CD4-positive, alpha-beta T cell treated with Interleukin-6 at 100 ng/mL for 8 hours (primary cell): ENCODE results near the gene SLC13A4.
"Not testable (repeated sequence)": the region's sequence is repeated elsewhere in the genome, so short reads cannot be mapped to it uniquely, and the experiment has no call there.

ENCODE experiments used
- DNase-seq: peaks from one replicate; pipeline ENCODE4 v3.0.0-alpha.2; 2020; ENCODE audit warnings: mixed read lengths, low spot score

Gene SLC13A4

DNA sequence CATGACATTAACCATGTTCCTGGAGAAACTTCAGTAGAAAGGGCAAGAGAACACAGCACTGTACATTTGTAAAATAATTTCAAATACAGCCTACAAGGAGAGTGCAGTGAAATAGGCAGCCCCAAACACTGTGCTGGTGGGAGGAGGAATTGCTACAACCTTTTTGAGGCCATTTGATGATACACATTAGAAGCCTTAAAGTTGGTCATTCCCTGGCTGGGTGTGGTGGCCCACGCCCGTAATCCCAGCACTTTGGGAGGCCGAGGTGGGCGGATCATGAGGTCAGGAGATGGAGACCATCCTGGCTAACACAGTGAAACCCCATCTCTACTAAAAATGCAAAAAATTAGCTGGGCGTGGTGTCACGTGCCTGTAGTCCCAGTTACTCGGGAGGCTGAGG is 35.4 kb downstream of the SLC13A4 start:
- DNase-seq, result not testable (repeated sequence)

DNA sequence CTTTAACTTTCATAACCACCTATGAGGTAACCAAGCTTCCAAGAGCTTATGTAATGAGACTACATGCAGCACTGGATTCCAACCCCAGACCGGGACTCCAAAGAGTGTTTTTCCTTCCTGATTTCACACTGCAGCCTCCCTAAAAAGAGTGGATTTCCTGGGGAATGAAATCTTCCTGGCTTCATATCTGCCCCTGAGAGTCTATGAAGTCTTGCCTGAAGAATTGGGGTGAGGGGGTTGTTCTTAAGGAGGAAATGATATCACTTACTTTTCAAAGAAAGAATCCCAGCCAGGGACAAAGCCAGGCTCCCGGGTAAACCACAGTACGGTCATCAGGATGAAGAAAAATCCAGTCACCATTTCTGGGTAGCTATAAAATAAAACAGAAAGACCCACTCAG is 35.9 kb downstream of the SLC13A4 start:
- no peak for DNase-seq

DNA sequence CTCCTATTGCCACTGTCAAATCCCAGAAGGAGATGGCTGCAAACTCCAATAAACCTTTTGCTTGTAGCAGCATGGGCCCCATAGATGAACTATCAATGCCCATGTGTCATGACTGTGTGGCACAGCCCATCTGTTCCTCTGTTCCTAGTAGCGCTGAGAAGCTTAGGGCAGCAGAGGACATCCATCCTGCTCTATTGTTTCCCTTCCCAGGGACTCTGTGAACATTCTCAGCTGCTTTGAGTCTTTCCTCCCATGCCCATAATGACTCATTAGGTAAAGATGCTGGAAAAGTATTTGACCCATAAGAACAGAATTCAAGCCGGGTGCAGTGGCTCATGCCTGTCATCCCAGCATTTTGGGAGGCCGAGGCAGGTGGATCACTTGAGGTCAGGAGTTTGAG is 37.4 kb downstream of the SLC13A4 start:
- no peak for DNase-seq

DNA sequence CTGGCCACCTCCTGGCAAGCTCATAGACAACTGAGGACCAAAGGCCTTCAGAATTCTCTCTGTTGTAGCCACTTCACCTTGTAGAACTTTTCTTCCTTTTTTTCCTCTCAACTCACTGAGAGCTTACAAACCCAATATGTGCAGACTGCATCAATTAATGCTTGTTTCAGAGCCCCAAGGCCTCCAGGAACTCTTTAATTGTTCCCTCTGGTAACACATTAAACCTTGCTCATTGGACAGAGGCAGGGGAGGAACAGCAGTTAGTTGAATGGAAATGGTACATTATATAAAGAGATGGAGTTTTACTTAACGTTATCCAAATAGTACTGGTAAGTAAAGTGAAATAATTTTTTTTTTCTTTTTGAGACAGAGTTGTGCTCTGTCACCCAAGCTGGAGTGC is 40.5 kb downstream of the SLC13A4 start:
- no peak for DNase-seq

DNA sequence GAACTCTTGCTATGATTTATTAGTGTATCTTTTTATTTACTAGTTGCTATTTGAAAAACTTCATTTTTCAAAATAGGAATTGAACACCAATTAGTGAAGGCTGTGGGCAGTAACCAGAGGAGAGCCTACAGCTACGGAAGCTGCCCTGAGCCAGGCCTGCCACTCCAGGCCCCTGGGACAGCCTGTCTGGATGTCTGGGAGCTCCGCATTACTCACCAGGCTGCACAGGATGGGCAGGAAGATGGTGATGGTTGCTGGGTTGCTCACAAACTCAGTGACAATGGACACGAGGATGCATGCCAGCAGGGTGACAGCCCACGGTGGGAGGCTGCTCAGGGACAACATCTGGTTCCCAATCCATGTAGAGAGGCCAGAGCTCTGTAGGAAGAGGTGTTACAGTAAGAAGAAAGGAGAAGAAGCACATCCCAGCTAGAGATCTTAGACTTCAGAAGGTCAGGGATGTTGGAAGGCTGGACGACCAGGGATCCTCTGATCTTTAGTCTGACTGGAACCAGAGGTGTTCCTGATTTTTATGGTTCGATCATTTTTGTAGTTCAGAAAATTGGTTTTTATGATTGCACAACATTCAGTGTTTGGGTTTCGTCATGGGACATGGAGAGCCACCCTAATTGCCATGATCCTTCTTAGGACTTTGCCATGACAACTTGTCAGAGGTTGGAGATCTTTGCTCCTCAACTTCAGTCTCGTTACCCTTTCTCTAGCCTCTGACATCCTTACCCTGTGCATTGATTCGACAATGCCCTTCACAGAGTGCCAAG is 42.5 kb downstream of the SLC13A4 start:
- DNase-seq, result no peak

DNA sequence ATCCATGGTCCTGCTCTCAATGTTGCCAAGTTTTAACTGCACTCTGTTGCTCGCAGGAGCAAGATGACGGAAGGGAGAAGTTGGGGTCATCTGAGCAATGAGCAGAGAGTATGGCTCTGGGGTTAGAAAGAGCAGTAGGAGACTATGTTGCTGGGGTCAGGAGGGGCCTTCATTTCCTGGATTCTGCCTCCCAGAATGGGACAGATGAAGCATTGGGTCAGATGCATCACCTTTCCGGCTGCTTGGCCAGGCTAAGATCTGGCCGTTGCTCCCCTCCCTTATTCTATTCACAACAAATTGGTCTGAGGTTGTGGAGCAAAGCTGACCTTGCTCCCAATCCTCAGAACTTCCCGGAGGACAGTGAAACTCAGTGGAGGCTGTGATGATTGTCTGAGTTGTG is 43.3 kb downstream of the SLC13A4 start:
- DNase-seq, result no peak

DNA sequence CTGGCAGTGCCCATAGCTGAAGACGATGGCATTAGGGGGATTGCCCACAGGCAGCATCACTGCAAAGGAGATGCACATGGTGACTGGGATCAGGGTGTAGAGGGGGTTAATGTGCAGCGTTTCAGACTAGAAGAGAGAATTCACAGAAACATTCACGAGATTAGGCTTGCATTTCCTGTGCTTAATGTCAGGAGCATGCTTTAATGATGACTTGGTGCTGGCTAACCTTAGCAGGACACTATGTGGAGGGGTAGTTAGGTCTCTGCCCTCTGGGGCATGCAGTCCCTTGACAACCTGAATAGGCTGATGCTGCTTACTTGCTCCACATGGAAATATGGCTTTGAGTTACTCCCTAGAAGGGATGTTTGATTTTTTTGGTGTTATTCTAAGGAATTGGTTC is 43.9 kb downstream of the SLC13A4 start:
- no peak for DNase-seq

DNA sequence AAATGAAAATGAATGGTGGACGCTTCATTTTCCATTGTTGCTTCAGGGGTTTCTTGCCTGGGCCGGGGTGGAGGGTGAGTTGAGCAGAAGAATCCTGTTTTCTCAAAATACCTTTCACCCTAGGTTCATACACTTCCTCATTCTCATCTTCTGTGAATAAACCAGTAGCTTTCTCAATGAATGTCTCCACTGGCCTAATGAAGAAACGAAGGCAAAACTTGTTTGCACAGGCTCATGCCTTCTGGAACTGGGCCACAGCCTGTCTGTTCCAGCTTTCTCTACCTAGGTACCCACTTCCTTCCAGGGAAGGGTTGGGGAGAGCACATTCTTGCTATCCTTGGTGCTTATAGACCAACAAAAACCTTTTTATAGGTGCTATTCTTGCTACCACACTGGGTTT is 44.4 kb downstream of the SLC13A4 start:
- DNase-seq, result no peak

DNA sequence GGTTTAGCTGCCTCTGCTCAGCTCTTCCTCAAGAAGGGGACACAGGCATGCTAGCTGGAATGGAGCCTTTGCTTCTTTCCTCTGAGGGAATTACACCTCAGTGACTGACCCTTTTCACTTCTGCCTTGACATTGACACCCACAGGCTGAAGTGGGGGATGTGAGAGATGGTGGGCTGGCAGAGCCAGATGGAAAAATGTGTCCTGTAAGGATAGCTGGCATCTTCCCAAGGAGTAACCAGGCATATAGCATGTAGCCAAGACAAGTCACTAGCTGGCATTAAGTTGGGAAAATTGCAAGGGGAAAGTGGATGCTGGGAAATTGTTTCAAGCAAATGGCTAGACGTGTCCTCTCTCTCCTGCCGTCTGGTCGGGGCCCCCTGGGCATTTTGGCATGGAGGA is 45.8 kb downstream of the SLC13A4 start:
- no peak for DNase-seq

DNA sequence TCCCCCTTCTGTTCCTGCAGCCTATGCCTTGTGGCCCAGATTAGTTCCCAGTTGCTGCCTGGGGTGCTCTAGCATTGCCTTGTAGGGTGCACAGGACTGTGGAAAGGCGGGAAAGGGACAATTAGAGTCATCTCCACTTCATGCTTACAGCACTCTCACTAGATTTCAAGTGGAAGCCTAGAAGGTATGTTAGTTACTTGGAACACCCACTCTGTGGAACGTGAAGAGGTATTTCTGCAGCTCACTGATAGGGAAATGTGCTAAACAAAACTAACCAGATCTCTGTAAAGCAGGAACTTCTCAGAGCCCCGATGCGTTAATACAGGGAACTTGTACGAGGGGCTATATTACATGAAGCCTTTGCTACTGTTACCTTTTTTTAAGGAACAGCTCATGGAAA is 46.2 kb downstream of the SLC13A4 start:
- no peak for DNase-seq

DNA sequence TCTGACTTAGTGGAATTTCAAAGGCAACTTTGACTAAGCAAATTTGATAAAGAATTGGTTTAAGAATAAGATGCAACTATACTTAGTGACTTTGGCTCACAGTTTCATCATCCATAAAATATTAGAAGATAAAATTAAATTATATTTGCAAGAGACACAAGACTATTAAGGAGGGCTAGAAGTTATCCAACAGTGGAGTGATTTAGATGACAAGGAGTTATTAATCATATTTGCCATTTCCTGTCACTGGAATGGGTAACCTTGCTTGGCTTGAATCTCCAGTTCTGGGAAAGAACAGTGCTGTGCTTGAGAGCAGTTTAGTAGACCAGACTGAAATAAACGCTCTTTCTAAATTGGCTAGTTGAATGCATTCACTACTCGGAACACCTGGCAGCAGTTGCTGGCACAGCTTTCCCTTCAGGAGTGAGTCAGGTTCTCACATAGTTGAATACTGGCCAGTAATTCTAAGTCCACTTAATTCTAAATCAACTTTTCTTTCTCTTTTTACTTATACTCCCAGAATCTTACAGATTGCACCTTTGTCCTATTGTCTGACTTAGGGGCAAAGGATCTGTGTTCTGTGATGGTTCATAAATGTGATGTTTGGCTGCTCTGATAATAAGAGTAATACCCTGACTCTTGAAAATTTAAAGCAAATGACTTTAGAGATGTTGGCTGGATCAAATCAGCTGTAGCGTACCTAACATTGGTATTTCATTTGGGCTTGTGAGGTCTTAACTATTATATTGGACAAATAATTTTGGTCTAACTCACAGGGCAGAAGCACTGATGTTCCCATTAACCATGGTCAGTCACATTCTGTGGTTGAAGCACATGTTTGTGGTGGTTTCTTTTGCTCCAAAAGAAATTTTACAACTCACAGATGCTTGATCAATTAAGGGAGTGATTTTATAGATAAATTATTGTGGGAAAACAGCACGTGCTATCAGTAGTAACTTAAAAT is 49.1 kb downstream of the SLC13A4 start:
- DNase-seq, result no peak

DNA sequence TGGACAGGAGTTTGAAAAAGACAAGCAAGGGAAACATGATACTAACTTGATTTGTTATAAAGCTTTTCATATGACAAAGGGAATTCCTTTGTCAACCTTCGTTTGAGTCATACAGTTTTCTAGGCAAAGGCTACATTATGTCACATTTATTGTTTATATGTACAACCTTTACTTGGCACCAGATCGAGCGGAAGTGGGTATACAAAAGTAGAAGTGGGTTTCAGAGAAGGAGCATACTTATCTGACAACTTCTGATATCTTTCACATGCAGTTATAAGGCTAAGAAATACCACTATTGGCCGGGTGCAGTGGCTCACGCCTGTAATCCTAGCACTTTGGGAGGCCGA is 54.7 kb downstream of the SLC13A4 start:
- DNase-seq, result no peak

DNA sequence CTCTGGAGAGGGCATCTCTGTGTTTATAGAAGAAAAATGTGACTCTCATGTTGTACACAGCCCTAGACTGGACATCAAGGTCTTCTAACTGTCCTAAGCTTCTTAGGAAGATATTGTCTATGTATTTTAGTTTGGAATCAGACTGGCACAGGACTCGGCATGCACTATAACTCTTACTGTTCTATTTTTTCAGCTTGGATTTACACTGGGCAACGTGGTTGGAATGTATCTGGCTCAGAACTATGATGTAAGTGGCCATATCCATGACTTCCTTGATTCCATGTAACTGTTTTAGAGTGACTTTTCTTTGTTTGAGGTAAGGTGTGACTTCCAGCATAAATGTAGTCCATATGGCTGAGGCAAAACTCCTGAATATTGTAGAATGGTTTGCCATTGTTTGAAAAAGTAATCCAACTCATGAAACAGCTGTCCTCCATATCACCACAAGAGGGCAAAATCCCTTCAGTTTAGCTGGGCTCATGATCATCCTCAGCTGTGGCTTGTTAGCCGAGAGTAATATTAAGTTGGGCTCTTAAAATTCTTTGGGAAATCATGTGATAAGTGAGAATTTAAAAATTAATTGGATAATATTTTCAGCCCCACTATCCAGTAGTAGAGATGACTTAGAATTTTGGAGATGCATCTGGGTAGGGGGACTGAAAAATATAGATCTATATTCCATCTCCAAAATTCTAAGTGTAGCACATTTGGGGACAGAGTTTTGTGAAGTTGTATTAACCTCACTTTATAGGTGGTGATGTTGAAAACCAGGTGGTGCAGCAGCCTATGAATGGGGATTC is 55.2 kb downstream of the SLC13A4 start:
- peak; percentile 7 for DNase-seq

DNA sequence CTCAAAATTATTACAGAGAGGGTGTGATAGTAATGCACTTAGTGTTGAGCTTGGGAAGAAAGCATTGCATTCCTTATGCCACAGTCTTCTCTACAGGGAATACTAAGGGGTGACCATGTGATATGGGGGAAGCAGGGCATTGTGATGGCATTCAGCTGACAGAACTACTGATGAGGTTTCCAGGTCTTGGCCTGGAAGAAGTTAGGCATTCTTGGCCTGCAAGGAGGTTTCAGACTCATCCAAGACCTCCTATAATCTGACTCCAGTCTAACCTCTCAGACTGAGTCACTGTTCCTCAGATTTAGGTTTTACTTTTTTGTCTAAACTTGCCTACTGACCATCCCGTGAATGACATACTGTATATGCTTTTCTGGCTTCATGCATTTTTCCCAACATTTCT is 57.8 kb downstream of the SLC13A4 start:
- DNase-seq, result no peak

DNA sequence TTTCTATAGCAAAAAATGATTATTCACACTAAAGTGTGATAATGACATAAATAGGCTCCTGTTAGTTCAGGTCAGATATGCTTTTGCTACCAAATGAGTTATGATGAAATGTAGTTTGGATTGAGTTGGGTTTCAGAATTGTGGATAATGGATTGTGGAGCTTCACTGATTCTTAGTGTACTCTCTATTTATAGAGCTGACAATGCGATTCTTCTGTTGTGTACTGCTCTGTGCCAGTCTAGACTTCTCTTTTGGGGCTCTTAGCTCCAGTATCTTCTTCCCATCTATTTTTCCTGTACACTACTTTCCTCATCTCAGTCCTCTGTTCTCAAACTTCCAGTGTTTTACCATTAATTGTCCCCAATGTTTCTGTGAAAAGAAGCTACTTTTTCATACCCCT is 58.2 kb downstream of the SLC13A4 start:
- DNase-seq, result no peak

DNA sequence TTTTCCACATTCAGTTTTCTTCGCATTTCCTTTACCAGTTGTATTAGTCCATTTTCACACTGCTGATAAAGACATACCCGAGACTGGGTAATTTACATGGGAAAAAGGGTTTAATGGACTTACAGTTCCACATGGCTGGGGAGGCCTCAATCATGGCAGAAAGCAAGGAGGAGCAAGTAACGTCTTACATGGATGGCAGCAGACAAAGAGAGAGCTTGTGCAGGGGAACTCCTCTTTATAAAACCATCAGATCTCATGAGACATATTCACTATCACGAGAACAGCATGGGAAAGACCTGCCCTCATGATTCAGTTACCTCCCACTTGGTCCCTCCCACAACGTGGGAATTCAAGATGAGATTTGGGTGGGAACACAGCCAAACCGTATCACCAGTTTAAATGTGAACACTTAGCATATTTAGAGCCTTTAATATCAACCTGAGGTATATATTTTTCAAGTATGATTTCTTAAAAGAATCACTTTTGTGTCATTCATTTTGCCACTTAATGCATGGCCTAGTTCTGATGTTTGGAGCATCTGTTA is 59.1 kb downstream of the SLC13A4 start:
- not testable (repeated sequence) for DNase-seq

DNA sequence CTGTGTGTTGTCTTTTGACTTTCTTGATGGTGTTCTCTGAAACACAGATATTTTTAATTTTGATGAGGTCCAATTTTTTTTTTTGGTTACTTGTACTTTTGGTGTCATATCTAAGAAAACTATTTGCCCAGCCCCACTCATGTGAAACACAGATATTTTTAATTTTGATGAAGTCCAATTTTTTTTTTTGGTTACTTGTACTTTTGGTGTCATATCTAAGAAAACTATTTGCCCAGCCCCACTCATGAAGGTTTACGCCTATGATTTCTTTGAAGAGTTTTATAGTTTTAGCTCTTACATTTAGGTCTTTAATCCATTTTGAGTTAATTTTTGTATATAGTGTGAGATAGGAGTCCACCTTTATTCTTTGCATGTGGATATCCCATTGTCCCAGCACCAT is 60.4 kb downstream of the SLC13A4 start:
- not testable (repeated sequence) for DNase-seq

DNA sequence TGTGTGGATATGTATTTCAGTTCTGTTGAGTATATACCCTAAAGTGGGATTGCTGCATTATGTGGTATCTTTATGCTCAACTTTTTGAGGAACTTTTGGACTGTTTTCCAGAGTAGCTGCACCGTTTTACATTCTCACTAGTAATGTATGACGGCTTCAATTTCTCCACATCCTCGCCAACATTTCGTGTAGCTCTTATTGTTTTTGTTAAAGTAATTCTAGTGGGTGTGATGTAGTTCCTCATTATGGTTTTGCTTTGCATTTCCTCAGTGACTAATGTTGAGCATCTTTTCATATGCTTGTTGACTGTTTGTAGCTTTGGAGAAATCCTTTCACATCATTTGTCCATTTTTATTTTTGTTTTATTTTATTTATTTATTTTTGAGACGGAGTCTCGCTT is 61.1 kb downstream of the SLC13A4 start:
- no peak for DNase-seq

DNA sequence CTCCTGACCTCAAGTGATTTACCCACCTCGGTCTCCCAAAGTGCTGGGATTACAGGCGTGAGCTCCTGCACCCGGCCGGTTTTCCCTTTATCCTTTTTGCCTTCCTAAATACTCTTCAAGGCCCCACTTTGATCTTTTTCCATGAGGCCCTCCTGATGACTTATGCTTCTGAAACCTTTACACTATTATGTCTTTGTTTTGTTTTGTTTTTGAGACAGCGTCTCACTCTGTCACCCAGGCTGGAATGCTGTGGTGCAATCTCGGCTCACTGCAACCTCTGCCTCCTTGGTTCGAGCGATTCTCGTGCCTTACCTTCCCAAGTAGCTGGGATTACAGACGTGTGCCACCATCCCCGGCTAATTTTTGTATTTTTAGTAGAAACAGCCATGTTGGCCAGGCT is 61.8 kb downstream of the SLC13A4 start:
- DNase-seq, result no peak

DNA sequence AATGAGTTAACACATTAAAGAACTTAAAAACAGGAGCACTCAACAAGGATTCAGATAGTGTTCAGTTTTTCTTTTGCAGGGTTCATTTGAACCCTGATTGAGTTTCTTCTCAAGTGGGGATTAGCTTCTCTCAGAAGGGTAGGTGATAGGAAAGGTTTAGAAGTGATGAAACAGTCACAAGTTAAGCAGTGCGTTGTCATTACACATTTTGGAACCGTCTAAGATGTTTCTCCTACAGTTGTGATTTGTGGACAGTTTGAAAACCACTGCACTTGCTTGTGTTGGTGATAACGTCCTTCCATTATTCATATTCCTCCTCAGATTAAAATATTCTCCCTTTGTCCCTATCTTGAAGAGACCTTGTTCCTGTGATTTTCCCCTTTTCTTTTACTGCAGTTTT is 62.9 kb downstream of the SLC13A4 start:
- no peak for DNase-seq

DNA sequence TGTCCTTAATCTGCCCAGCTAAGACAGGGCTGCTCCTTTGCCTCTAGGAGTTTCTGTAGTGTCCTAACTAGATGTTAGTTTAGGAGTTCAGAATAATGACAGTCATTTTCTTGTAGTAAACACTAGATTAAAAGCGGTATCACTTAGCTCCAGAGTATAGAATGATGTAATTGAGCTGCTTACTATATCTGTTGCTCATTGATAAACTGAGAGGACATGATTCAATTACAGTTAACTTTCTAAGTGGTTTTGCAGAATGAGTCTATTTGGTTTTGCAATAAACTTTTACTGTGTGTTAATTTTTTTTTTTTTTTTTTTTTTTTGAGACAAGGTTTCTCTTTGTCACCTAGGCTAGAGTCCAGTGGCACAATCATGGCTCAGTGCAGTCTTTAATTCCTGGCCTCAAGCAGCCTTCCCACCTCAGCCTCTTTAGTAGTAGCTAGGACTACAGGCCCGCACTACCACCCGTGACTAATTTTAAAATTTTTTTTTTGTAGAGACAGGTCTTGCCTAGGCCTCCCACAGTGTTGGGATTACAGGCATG is 63.9 kb downstream of the SLC13A4 start:
- DNase-seq, result no peak
